Vagina (tissue), 2 donors: Measurements from ENCODE around the gene ATP5MC2.
"Not testable (repeated sequence)": the region's sequence is repeated elsewhere in the genome, so short reads cannot be mapped to it uniquely, and the experiment has no call there.

ENCODE experiments used
- POLR2AphosphoS5 ChIP-seq, 2 donors: sonication (generic); formaldehyde crosslinking; IDR thresholded peaks; one replicate each; pipeline ENCODE4 v1.9.0; 2017; ENCODE audit warnings: antibody characterized with exemption in 2 of 2, mild to moderate bottlenecking in 2 of 2, low read depth in 1 of 2; ENCODE audit not compliant: insufficient read depth in 1 of 2
- TF ChIP-seq, protein P1 (sequence below), 3 experiments: fragments of 450-650 bp in 2 of 3; fragments of 200-600 bp in 1 of 3; sonication (generic) in 1 of 3; IDR thresholded peaks; one replicate each; pipeline ENCODE4 v1.5.1; 2017 to 2019; ENCODE audit warnings: antibody characterized with exemption in 3 of 3, mild to moderate bottlenecking in 2 of 3, moderate library complexity in 2 of 3

DNA sequence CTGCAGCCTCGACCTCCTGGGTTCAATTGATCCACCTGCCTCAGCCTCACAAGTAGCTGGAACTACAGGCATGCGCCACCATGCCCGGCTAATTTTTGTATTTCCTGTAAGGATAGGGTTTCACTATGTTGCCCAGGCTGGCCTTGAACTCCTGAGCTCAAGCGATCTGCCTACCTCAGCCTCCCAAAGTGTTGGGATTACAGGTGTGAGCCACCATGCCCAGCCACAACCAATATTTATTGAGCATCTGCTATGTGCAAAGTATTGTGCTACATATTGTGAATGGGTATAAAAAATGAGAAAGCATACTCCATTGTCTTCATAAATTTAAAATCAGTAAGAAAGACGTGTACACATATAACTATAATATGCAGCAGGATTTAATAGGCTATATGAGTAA, 4.2 kb upstream of the ATP5MC2 start:
- TF ChIP-seq, protein P1, sequence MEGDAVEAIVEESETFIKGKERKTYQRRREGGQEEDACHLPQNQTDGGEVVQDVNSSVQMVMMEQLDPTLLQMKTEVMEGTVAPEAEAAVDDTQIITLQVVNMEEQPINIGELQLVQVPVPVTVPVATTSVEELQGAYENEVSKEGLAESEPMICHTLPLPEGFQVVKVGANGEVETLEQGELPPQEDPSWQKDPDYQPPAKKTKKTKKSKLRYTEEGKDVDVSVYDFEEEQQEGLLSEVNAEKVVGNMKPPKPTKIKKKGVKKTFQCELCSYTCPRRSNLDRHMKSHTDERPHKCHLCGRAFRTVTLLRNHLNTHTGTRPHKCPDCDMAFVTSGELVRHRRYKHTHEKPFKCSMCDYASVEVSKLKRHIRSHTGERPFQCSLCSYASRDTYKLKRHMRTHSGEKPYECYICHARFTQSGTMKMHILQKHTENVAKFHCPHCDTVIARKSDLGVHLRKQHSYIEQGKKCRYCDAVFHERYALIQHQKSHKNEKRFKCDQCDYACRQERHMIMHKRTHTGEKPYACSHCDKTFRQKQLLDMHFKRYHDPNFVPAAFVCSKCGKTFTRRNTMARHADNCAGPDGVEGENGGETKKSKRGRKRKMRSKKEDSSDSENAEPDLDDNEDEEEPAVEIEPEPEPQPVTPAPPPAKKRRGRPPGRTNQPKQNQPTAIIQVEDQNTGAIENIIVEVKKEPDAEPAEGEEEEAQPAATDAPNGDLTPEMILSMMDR (IDR thresholded peaks at IDR 0.05): not testable (repeated sequence)
- not testable (repeated sequence) for TF ChIP-seq POLR2AphosphoS5 (IDR thresholded peaks at IDR 0.05; ENCODE audit: insufficient read depth in 1 of 2, low read depth in 1 of 2)
